ENCODE results near the gene TSPAN9. TPM values are rescaled to one million over a fixed set of nuclear protein-coding genes. Genes with fewer than 3 reads are reported as not detected.
A peak's percentile ranks its signal among the peaks of the same experiment; 100 is the strongest.

TSPAN9 gene
- total RNA-seq, 1 donor from 2014 or later, result 20.5 TPM

DNA sequence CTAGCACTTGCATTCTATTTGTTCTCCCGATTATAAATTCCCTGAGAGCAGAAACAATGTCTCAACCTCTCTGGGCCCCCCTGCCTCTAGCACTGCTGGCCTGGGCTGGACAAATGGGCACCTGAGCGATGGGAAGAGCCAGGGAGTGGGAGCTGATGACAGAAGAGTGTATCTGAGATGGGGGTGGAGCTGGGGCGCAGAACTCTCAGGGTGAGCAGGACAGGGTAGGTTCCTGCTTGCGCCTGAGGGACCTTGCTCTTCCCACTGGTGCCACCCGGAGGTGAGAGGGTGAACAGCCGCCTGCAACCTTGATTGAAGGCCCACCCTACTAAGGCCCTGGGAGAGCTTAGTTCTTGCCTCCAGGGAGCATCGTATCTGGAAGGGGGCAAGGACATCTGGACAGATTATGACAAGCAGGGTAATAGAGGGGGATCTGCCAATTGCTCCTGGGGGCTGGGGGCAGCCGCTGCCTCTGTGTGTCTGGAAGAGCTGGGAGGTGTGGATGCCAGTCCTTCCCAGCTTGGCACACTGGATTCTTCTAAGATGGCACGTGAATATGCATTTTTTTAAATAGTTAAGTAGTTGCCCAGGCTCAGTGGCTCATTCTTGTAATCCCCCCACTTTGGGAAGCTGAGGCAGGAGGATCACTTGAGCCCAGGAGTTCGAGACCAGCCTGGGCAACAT, 43.0 kb upstream of the TSPAN9 start:
- no peak for DNase-seq (ENCODE audit: low read depth)
- no peak overlapping the region for H3K4me3 ChIP-seq (ENCODE audit: low read depth, low read length)
- TF ChIP-seq, protein P1, sequence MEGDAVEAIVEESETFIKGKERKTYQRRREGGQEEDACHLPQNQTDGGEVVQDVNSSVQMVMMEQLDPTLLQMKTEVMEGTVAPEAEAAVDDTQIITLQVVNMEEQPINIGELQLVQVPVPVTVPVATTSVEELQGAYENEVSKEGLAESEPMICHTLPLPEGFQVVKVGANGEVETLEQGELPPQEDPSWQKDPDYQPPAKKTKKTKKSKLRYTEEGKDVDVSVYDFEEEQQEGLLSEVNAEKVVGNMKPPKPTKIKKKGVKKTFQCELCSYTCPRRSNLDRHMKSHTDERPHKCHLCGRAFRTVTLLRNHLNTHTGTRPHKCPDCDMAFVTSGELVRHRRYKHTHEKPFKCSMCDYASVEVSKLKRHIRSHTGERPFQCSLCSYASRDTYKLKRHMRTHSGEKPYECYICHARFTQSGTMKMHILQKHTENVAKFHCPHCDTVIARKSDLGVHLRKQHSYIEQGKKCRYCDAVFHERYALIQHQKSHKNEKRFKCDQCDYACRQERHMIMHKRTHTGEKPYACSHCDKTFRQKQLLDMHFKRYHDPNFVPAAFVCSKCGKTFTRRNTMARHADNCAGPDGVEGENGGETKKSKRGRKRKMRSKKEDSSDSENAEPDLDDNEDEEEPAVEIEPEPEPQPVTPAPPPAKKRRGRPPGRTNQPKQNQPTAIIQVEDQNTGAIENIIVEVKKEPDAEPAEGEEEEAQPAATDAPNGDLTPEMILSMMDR (conservative IDR thresholded peaks at IDR 0.05; ENCODE audit: low read depth, low read length), result peak; percentile 72

DNA sequence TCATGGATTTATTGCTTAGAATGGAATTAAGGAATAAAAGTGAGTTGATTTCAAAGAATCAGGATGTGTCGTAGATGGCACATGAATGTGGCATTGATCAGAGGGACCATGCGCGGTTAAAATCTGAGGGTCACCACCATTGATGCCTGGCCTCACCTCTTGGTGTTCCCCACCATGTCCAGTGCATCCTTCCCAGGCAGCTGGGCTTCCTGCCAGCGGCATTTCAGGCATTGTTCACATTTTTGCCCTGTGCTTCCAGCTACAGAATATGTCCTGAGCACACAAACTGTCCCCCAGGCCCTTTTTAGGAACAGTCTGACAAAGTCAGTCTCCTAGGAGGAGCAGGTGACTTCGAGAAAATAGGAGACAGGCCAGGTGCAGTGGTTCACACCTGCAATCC, 42.0 kb upstream of the TSPAN9 start:
- no peak for DNase-seq (ENCODE audit: low read depth)
- TF ChIP-seq, protein P1 (conservative IDR thresholded peaks at IDR 0.05; ENCODE audit: low read depth, low read length), result no peak
- no peak overlapping the region for H3K4me3 ChIP-seq (ENCODE audit: low read depth, low read length)

DNA sequence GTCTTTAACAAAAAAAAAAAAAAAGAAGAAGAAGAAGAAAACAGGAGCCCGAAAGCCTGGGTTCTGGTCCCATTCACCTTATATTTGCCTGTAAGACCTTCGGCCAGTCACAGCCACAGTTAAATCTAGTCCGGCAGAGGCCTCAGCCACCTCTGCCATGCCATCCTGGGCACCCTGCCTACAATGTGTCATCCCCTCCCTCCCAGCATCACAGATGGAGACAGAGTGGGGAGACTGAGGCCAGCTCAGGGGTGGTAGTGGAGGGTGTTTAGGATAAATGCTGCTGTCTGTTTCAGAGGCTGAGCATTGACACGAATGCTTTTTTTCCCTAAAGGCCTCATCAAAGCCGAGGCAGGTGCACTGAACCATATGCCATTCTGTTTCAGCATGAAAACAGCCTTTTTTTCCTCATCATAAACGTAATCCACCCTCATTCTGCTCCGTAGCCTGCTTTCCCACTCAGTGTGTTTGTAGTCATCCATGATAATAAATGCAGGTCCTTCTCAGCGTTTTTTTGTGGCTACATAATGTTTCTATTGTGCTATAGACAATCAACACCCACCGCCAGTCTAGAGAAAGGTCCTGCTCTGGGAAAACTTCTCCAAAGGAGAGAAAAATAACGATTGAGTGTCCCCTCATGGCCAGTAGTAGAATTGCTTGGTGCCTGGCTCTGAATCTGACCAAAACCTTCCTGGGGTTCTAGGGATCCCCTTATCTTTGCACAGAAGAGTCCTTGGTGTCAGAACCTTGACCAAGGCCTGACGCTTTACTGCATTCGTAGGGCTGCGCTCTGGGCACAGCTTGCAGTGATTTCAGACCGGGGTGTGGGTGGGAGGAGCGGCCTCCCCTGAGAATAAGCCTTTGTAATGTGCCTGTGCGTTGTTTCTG, 41.1 kb upstream of the TSPAN9 start:
- no peak overlapping the region for H3K4me3 ChIP-seq (ENCODE audit: low read depth, low read length)
- DNase-seq (ENCODE audit: low read depth), result no peak
- TF ChIP-seq, protein P1 (conservative IDR thresholded peaks at IDR 0.05; ENCODE audit: low read depth, low read length), result peak; percentile 44

DNA sequence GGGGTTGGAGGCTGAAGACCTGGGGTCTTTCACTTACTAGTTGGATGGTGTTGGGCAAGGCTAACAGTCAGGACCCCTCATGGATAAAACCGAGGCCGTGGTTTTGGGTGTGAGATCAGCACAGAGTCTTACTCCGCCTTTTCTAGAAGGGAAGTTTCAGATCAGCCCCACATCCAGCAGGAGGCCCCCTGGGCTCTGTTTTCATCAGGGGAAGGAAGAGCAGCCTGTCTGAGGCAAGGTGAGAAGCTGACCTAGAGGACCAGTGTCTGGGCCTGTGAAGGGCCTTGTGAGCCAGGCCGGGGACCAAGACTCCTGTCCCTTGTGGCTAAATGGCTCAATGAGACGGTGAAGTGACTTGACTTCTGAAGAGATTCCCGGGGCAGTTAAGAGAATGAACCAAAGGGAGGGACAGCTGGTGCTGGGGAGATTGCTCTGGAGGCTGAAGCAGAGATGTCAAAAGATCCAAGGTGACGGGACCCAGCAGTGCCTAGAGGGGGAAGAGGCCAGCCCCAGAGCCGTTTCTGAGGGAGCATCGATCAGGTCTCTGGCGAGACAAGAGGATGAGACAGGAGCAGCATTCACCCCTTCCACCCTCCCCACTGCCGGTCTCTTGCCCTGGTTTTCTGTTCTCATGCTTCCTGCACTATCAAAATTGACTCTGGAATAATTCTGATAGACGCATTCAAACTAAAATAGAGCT, 40.1 kb upstream of the TSPAN9 start:
- DNase-seq (ENCODE audit: low read depth), result no peak
- TF ChIP-seq, protein P1 (conservative IDR thresholded peaks at IDR 0.05; ENCODE audit: low read depth, low read length), result no peak
- no peak overlapping the region for H3K4me3 ChIP-seq (ENCODE audit: low read depth, low read length)

DNA sequence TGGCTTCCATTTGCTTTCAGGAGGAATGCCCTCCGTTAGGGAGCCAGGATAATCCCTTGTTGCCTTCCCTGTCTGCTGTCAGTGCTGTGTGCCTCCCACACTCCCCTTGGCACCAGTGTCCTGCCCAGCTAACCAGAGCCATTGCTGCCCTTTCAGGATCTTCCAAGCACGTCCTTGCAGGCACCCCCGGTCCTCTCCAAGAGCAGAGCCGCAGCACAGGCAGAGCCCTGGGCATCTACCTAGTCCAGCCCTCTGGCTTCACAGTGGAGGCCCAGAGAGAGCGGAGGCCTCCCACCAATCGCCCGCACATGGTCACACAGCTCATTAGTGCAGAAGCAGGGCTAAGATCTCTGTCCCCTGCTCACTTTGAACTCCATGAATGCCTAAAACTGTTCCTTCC, 39.0 kb upstream of the TSPAN9 start:
- H3K4me3 ChIP-seq (ENCODE audit: low read depth, low read length), result no peak overlapping the region
- no peak for DNase-seq (ENCODE audit: low read depth)
- TF ChIP-seq, protein P1 (conservative IDR thresholded peaks at IDR 0.05; ENCODE audit: low read depth, low read length), result no peak

DNA sequence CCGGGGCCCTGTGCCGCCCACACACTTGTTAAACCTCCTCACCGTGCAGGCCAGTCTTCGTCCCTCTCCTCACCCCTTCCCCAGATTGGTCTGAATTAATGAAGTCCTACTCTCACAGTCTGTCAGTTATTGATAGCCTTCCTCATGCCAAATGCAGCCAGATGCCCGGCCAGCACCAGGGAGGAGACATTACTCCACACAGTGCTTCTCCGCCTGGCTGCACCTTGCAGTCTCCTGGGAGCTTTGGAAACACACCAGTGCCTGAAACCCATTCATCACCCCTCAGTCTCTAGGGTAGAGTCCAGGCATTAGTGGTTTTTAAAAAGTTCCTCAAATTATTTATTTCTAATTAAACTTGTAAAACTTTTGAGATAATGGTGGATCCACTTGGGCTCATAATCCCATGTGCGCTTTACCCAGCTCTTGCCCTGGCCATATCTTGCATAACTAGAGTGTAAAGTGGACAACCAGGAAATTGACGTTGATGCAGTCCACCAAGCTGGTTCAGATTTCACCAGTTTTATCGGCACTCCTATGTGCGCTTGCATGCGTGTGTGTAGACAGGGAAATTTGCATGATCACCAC, 38.2 kb upstream of the TSPAN9 start:
- no peak for DNase-seq (ENCODE audit: low read depth)
- H3K4me3 ChIP-seq (ENCODE audit: low read depth, low read length), result no peak overlapping the region
- TF ChIP-seq, protein P1 (conservative IDR thresholded peaks at IDR 0.05; ENCODE audit: low read depth, low read length), result no peak
